GM19324 (cell line): ENCODE measurements around the gene PIM1.
A peak's percentile ranks its signal among the peaks of the same experiment; 100 is the strongest.

ENCODE experiments used
- ATAC-seq: cut with Tn5 transposase; IDR thresholded peaks from one replicate; pipeline ENCODE4 v1.9.1; 2021; ENCODE audit warnings: mild to moderate bottlenecking, moderate library complexity; ENCODE audit not compliant: unreplicated experiment, low FRiP score

PIM1 gene

GRCh38 chr6:37212268-37212667 is 42.3 kb downstream of the PIM1 start:
- no peak for ATAC-seq

- no peak for ATAC-seq
These were observed 48.1 kb downstream of the PIM1 start for GRCh38 chr6:37218061-37218460.

- no peak for ATAC-seq
These were observed 48.6 kb downstream of the PIM1 start for GRCh38 chr6:37218511-37218910.

- ATAC-seq: no peak
These were observed 51.7 kb downstream of the PIM1 start for GRCh38 chr6:37221585-37222124.

- peak; percentile 77 for ATAC-seq
These were observed 52.4 kb downstream of the PIM1 start for GRCh38 chr6:37222125-37222967.

GRCh38 chr6:37222992-37223391 is 53.0 kb downstream of the PIM1 start:
- no peak for ATAC-seq
